Caco-2 (cell line): ENCODE data around the gene GPAM. TPM values are rescaled to one million over a fixed set of nuclear protein-coding genes. Genes with fewer than 3 reads are reported as not detected.

ENCODE experiments used
- BruUV-seq: library from RNA; stranded (reverse); fragments of 400-500 nt; replicated peaks from 2 replicates; lab custom pipeline; 2021; lab: Mats Ljungman, UMichigan
- CTCF ChIA-PET: fragments of 300-600 bp; sonication (Branson Sonifier 250); formaldehyde crosslinking; loops from one replicate; lab custom pipeline; 2022; ENCODE audit warnings: antibody characterized with exemption; lab: Charles Lee
- POLR2A ChIA-PET: fragments of 300-600 bp; sonication (Branson Sonifier 250); formaldehyde crosslinking; loops from one replicate; lab custom pipeline; 2022; ENCODE audit warnings: antibody characterized with exemption; lab: Charles Lee
- DNase-seq, 2 experiments: peaks; one replicate each; pipeline versions ENCODE4 v3.0.0 to v3.0.0-alpha.2; 2020 to 2022
- H3K27me3 ChIP-seq: replicated peaks from 2 replicates; pipeline ENCODE4 v1.6.0; 2011; ENCODE audit warnings: low read length; ENCODE audit not compliant: control insufficient read depth, insufficient read depth
- H3K36me3 ChIP-seq: 2 replicates; pipeline ENCODE4 v1.5.1; 2011; ENCODE audit warnings: low read length; ENCODE audit not compliant: control insufficient read depth, insufficient read depth
- H3K4me1 ChIP-seq: fragments of 250-450 bp; sonication (Bioruptor Pico); 2 replicates; pipeline ENCODE4 v1.5.1; 2020; ENCODE audit warnings: mild to moderate bottlenecking
- H3K4me3 ChIP-seq: 2 replicates; pipeline ENCODE4 v1.5.1; 2011; ENCODE audit warnings: low read depth, mild to moderate bottlenecking, control low read depth, low read length
- H3K9me3 ChIP-seq: fragments of 250-450 bp; sonication (Bioruptor Pico); 2 replicates; pipeline ENCODE4 v1.5.1; 2020; ENCODE audit warnings: mild to moderate bottlenecking, moderate library complexity
- H3K27ac Mint-ChIP-seq: one replicate; pipeline ENCODE4 v1.8.0; 2022; ENCODE audit warnings: mixed read lengths; ENCODE audit not compliant: unreplicated experiment
- H3K27me3 Mint-ChIP-seq: one replicate; pipeline ENCODE4 v1.8.0; 2022; ENCODE audit warnings: mixed read lengths; ENCODE audit not compliant: insufficient read depth, unreplicated experiment
- H3K36me3 Mint-ChIP-seq: one replicate; pipeline ENCODE4 v1.8.0; 2022; ENCODE audit warnings: mild to moderate bottlenecking, mixed read lengths; ENCODE audit not compliant: insufficient read depth, unreplicated experiment
- H3K4me1 Mint-ChIP-seq: one replicate; pipeline ENCODE4 v1.8.0; 2022; ENCODE audit warnings: low read depth, mixed read lengths; ENCODE audit not compliant: unreplicated experiment
- H3K4me3 Mint-ChIP-seq: one replicate; pipeline ENCODE4 v1.8.0; 2022; ENCODE audit warnings: mild to moderate bottlenecking, moderate library complexity, mixed read lengths; ENCODE audit not compliant: unreplicated experiment
- H3K9me3 Mint-ChIP-seq: one replicate; pipeline ENCODE4 v1.8.0; 2022; ENCODE audit warnings: mixed read lengths; ENCODE audit not compliant: unreplicated experiment
- CTCF ChIP-seq, 2 experiments: fragments of 200-600 bp in 1 of 2; IDR thresholded peaks; 1 replicate in 1 of 2; 2 replicates in 1 of 2; pipeline versions ENCODE4 v1.5.1 to v1.8.0; 2011 to 2022; ENCODE audit warnings: antibody characterized with exemption in 1 of 2, control low read depth in 1 of 2, inconsistent platforms in 1 of 2, low read depth in 1 of 2, low read length in 1 of 2, mild to moderate bottlenecking in 1 of 2, moderate library complexity in 1 of 2; ENCODE audit not compliant: insufficient read depth in 1 of 2, severe bottlenecking in 1 of 2, unreplicated experiment in 1 of 2
- intact Hi-C: fragments of 100-400 bp; cut with micrococcal nuclease; formaldehyde crosslinking; loops from one replicate; pipeline ENCODE4 v1.10.0; 2022; ENCODE audit not compliant: unreplicated experiment
- total RNA-seq: library from RNA; stranded (reverse); gene quantifications from 2 replicates; pipeline ENCODE4 v1.2.3, GENCODE V29; 2022

GPAM gene
- total RNA-seq, 1 experiment from 2014 or later = 44.4 TPM

- no peaks in the 10 kb centered on the region for H3K9me3 ChIP-seq
- no TSS peak for BruUV-seq
- Mint-ChIP-seq H3K36me3 (no peaks in the 10 kb centered on the region), H3K4me1 (peaks cover 8% of the 10 kb centered on the region), H3K4me3 (no peak overlapping the region), H3K27ac (no peak overlapping the region), H3K27me3 (no peaks in the 10 kb centered on the region), H3K9me3 (peaks cover 16% of the 10 kb centered on the region)
- no peaks in the 10 kb centered on the region for H3K36me3 ChIP-seq
- TF ChIP-seq CTCF (IDR thresholded peaks at IDR 0.05; ENCODE audit: insufficient read depth in 1 of 2, low read depth in 1 of 2, low read length in 1 of 2, severe bottlenecking in 1 of 2, unreplicated experiment in 1 of 2) = no peak
- no peaks in the 10 kb centered on the region for H3K4me1 ChIP-seq
- intact Hi-C loops = no loop called here
- POLR2A ChIA-PET = no interaction called here
- no peaks in the 10 kb centered on the region for H3K27me3 ChIP-seq
- H3K4me3 ChIP-seq = no peak overlapping the region
- no peak for DNase-seq
- CTCF ChIA-PET = no interaction called here
Measured at GRCh38 chr10:112226439-112227248, 43.1 kb upstream of the GPAM start.

GRCh38 chr10:112225771-112226438 lies 42.3 kb upstream of the GPAM start:
- H3K36me3 ChIP-seq = no peaks in the 10 kb centered on the region
- intact Hi-C loops = no loop called here
- Mint-ChIP-seq H3K27me3 (no peaks in the 10 kb centered on the region), H3K9me3 (peaks cover 18% of the 10 kb centered on the region), H3K36me3 (no peaks in the 10 kb centered on the region), H3K27ac (no peak overlapping the region), H3K4me3 (no peak overlapping the region), H3K4me1 (peaks cover under 1% of the 10 kb centered on the region)
- no peak for TF ChIP-seq CTCF (IDR thresholded peaks at IDR 0.05; ENCODE audit: insufficient read depth in 1 of 2, low read depth in 1 of 2, low read length in 1 of 2, severe bottlenecking in 1 of 2, unreplicated experiment in 1 of 2)
- no peak overlapping the region for H3K4me3 ChIP-seq
- H3K9me3 ChIP-seq = no peaks in the 10 kb centered on the region
- no peaks in the 10 kb centered on the region for H3K27me3 ChIP-seq
- CTCF ChIA-PET = no interaction called here
- POLR2A ChIA-PET = no interaction called here
- no peak for DNase-seq
- no TSS peak for BruUV-seq
- H3K4me1 ChIP-seq = no peaks in the 10 kb centered on the region

GRCh38 chr10:112224933-112225529 lies 41.5 kb upstream of the GPAM start:
- ChIA-PET POLR2A (no interaction called here), CTCF (no interaction called here)
- H3K9me3 ChIP-seq = peaks cover 6% of the 10 kb centered on the region
- H3K4me3 Mint-ChIP-seq = no peak overlapping the region
- H3K27me3 ChIP-seq = no peaks in the 10 kb centered on the region
- TF ChIP-seq CTCF (IDR thresholded peaks at IDR 0.05; ENCODE audit: insufficient read depth in 1 of 2, low read depth in 1 of 2, low read length in 1 of 2, severe bottlenecking in 1 of 2, unreplicated experiment in 1 of 2) = no peak
- no peak for DNase-seq
- no peaks in the 10 kb centered on the region for H3K36me3 Mint-ChIP-seq
- H3K27ac Mint-ChIP-seq = no peak overlapping the region
- H3K36me3 ChIP-seq = no peaks in the 10 kb centered on the region
- H3K27me3 Mint-ChIP-seq = no peaks in the 10 kb centered on the region
- no peaks in the 10 kb centered on the region for H3K4me1 Mint-ChIP-seq
- H3K4me3 ChIP-seq = no peak overlapping the region
- intact Hi-C loops = no loop called here
- no TSS peak for BruUV-seq
- no peaks in the 10 kb centered on the region for H3K4me1 ChIP-seq
- H3K9me3 Mint-ChIP-seq = peaks cover 26% of the 10 kb centered on the region
